Keratinocyte (primary cell): Measurements from ENCODE around the gene PSMD2. TPM values are rescaled to one million over a fixed set of nuclear protein-coding genes. Genes with fewer than 3 reads are reported as not detected.
"Not testable (repeated sequence)": the region's sequence is repeated elsewhere in the genome, so short reads cannot be mapped to it uniquely, and the experiment has no call there.

Experiments
- DNase-seq: peaks from one replicate; pipeline ENCODE4 v3.0.0-alpha.2; 2011; ENCODE audit warnings: low read depth, missing footprints, low spot score
- FAIRE-seq: peaks from 2 replicates; lab custom pipeline; 2011; peaks lifted over from hg19 to GRCh38; lab: Jason Lieb, UNC
- H2AFZ ChIP-seq: 2 replicates; pipeline ENCODE4 v1.6.0; 2012; ENCODE audit warnings: low read length, control low read depth, inconsistent platforms; ENCODE audit not compliant: control insufficient read depth
- H3K27ac ChIP-seq: 2 replicates; pipeline ENCODE4 v1.5.1; 2011; ENCODE audit warnings: low read length; ENCODE audit not compliant: control insufficient read depth, insufficient read depth
- H3K27me3 ChIP-seq: 3 replicates; pipeline ENCODE4 v1.6.0; 2011; ENCODE audit warnings: low read length; ENCODE audit not compliant: control insufficient read depth, insufficient read depth; ENCODE audit errors: extremely low read depth
- H3K36me3 ChIP-seq, 2 experiments: 2 replicates in 1 of 2; 3 replicates in 1 of 2; pipeline ENCODE4 v1.5.1; 2011; ENCODE audit warnings: low read length in 2 of 2, mild to moderate bottlenecking in 1 of 2; ENCODE audit not compliant: control insufficient read depth in 2 of 2, insufficient read depth in 2 of 2; ENCODE audit errors: extremely low read depth in 1 of 2
- H3K4me1 ChIP-seq: 3 replicates; pipeline ENCODE4 v1.5.1; 2011; ENCODE audit warnings: low read length; ENCODE audit not compliant: control insufficient read depth, insufficient read depth; ENCODE audit errors: extremely low read depth
- H3K4me2 ChIP-seq: 3 replicates; pipeline ENCODE4 v1.6.0; 2011; ENCODE audit warnings: low read depth, low read length; ENCODE audit not compliant: control insufficient read depth, insufficient read depth; ENCODE audit errors: extremely low read depth
- H3K4me3 ChIP-seq, 3 experiments: fragments of 200-600 bp in 1 of 3; sonication (generic) in 1 of 3; 2 replicates in 2 of 3; 3 replicates in 1 of 3; pipeline ENCODE4 v1.5.1; 2011 to 2016; ENCODE audit warnings: low read length in 3 of 3, mild to moderate bottlenecking in 3 of 3, control low read depth in 2 of 3, inconsistent platforms in 1 of 3, low read depth in 1 of 3, mixed read lengths in 1 of 3, mixed run types in 1 of 3, moderate library complexity in 1 of 3; ENCODE audit not compliant: control insufficient read depth in 2 of 3, insufficient read depth in 2 of 3; ENCODE audit errors: extremely low read depth in 1 of 3
- H3K79me2 ChIP-seq: 2 replicates; pipeline ENCODE4 v1.6.0; 2012; ENCODE audit warnings: low read length; ENCODE audit not compliant: control insufficient read depth, insufficient read depth
- H3K9ac ChIP-seq: 3 replicates; pipeline ENCODE4 v1.6.0; 2011; ENCODE audit warnings: low read length; ENCODE audit not compliant: control insufficient read depth, insufficient read depth; ENCODE audit errors: extremely low read depth
- H3K9me1 ChIP-seq: 3 replicates; pipeline ENCODE4 v1.6.0; 2011; ENCODE audit warnings: low read length; ENCODE audit not compliant: control insufficient read depth, insufficient read depth; ENCODE audit errors: extremely low read depth
- H3K9me3 ChIP-seq: 2 replicates; pipeline ENCODE4 v1.5.1; 2012; ENCODE audit warnings: low read depth, low read length; ENCODE audit not compliant: control insufficient read depth
- H4K20me1 ChIP-seq: 3 replicates; pipeline ENCODE4 v1.6.0; 2011; ENCODE audit warnings: low read length; ENCODE audit not compliant: control insufficient read depth, insufficient read depth; ENCODE audit errors: extremely low read depth
- EZH2 ChIP-seq: IDR thresholded peaks from one replicate; pipeline ENCODE4 v1.6.1; 2012; ENCODE audit warnings: inconsistent platforms, mild to moderate bottlenecking, low read length, moderate library complexity
- dilution Hi-C: fragments of 300-500 bp; cut with MboI; formaldehyde crosslinking; loops from one replicate; pipeline ENCODE4 v1.7.0; 2020; ENCODE audit warnings: low sequenced_read_pairs; ENCODE audit not compliant: extremely low pct_ligation_motif_present
- polyA plus RNA-seq, 5 experiments: library from polyadenylated mRNA; depleted of rRNA in 3 of 5; stranded (reverse) in 3 of 5; stranded (forward) in 1 of 5; unstranded in 1 of 5; fragments of >200 nt; gene quantifications; 1 replicate in 1 of 5; 2 replicates in 3 of 5; 3 replicates in 1 of 5; pipeline versions ENCODE4 v1.2.1 to v1.2.3, GENCODE V29; 2011 to 2012; ENCODE audit warnings: missing spikeins in 2 of 5, low read depth in 1 of 5, low replicate concordance in 1 of 5
- TF ChIP-seq, protein P1 (sequence below), 3 experiments: IDR thresholded peaks in 1 of 3; conservative IDR thresholded peaks in 1 of 3; optimal IDR thresholded peaks in 1 of 3; 2 replicates in 2 of 3; 3 replicates in 1 of 3; pipeline versions ENCODE3 to v1.5.1; 2011; ENCODE audit warnings: low read length in 3 of 3, mild to moderate bottlenecking in 3 of 3, moderate library complexity in 2 of 3, control low read depth in 1 of 3, inconsistent platforms in 1 of 3; ENCODE audit not compliant: insufficient read depth in 2 of 3; ENCODE audit errors: extremely low read depth in 1 of 3

Gene PSMD2
- polyA plus RNA-seq, 1 donor (not counting 4 experiments of a cell fraction or from before 2014, with no cell fraction given): 593 TPM

DNA sequence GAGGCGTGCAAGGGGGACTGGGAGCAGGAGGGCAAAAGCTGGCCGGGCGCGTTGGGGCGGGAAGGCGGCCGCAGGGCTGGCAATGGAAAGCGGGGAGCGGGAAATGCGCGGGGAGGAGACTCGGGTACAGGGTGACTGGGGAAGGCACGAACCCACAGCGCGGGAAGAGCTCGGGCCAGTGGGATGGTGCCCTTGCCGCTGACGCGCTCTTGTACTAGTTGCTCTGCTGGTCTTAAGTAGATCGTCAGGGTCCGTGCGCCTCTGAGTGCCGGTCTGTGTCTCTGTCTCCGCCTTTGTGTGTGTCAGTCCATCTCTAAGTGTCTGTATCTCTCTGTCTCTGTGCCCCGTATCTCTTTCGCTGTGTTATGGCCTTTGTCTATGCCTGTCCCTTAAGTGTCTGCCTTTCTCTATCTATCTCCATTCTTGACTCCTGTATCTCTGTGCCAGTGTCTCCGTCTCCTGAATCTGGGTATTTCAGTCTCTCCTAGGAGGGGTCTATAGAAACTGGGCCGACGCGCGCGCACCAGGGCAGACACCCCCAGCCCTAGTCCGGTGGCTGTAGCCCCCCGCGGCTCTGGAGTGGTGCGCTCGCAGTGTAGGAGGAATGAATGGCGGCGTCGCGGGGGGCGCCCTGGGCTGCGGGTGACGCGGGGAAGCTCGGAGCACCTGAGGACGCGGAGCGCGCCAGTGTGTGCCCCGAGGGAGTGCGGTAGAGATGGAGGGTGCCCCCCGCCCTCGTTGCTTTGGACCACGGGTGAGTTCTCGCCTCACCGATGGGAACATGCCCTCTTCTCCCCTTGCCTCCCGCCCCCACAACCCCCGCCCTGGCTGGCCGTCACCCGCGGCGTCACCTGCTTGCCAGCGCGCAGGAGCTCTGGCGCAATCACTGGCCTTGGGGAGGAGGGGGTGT is 36.9 kb upstream of the PSMD2 start:
- Histone ChIP-seq H3K79me2 (no peaks in the 10 kb centered on the region), H3K27ac (no peak overlapping the region), H3K27me3 (peaks cover 22% of the 10 kb centered on the region), H3K4me2 (peak overlapping the region; percentile 81), H3K9me3 (no peaks in the 10 kb centered on the region), H3K9me1 (no peaks in the 10 kb centered on the region), H3K36me3 (peaks cover 4 to 6% of the 10 kb centered on the region in 2 experiments), H3K4me1 (peaks cover 13% of the 10 kb centered on the region), H2AFZ (peak overlapping the region; percentile 43), H3K4me3 (peak overlapping the region; percentile 39 to 58 (median 54)), H3K9ac (peak overlapping the region; percentile 50), H4K20me1 (no peaks in the 10 kb centered on the region)
- peak; percentile 78 for TF ChIP-seq EZH2
- TF ChIP-seq, protein P1, sequence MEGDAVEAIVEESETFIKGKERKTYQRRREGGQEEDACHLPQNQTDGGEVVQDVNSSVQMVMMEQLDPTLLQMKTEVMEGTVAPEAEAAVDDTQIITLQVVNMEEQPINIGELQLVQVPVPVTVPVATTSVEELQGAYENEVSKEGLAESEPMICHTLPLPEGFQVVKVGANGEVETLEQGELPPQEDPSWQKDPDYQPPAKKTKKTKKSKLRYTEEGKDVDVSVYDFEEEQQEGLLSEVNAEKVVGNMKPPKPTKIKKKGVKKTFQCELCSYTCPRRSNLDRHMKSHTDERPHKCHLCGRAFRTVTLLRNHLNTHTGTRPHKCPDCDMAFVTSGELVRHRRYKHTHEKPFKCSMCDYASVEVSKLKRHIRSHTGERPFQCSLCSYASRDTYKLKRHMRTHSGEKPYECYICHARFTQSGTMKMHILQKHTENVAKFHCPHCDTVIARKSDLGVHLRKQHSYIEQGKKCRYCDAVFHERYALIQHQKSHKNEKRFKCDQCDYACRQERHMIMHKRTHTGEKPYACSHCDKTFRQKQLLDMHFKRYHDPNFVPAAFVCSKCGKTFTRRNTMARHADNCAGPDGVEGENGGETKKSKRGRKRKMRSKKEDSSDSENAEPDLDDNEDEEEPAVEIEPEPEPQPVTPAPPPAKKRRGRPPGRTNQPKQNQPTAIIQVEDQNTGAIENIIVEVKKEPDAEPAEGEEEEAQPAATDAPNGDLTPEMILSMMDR (optimal IDR thresholded peaks at IDR 0.05 in 1 of 3, IDR thresholded peaks at IDR 0.05 in 1 of 3, conservative IDR thresholded peaks at IDR 0.05 in 1 of 3; ENCODE audit: extremely low read depth in 1 of 3, insufficient read depth in 2 of 3, low read length in 3 of 3): no peak
- DNase-seq (no peak), FAIRE-seq (no peak)
- dilution Hi-C loops: no loop called here

DNA sequence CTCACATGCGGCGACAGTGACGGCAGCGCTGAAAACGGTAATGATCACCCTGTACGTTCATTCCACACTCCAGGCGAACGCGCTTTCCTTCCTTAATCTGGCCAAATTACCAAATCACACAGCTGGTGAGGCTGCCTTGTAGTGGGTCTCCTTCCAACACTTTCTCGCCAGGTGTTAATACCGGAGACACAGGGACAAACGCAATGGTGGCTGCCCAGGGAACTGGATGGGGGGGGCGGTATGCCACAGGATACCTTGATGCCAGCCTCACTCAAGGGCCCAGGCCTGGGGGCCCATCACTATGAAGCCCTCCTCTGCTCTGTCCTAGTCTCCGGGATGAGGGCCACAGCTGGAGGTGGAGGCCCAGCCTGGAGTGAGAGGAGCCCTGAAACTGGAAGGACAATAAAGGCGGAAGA is 36.3 kb upstream of the PSMD2 start:
- no peak overlapping the region for H2AFZ ChIP-seq
- no peaks in the 10 kb centered on the region for H3K9me3 ChIP-seq
- no peak overlapping the region for H3K27ac ChIP-seq
- DNase-seq (no peak), FAIRE-seq (no peak)
- H3K4me1 ChIP-seq: peaks cover 13% of the 10 kb centered on the region
- TF ChIP-seq EZH2: no peak
- TF ChIP-seq, protein P1 (optimal IDR thresholded peaks at IDR 0.05 in 1 of 3, IDR thresholded peaks at IDR 0.05 in 1 of 3, conservative IDR thresholded peaks at IDR 0.05 in 1 of 3; ENCODE audit: extremely low read depth in 1 of 3, insufficient read depth in 2 of 3, low read length in 3 of 3): no peak
- dilution Hi-C loops: no loop called here
- no peaks in the 10 kb centered on the region for H3K9me1 ChIP-seq
- H3K9ac ChIP-seq: no peak overlapping the region
- no peak overlapping the region for H3K4me3 ChIP-seq
- H3K4me2 ChIP-seq: peak overlapping the region; percentile 10
- H3K27me3 ChIP-seq: peaks cover 22% of the 10 kb centered on the region
- H4K20me1 ChIP-seq: no peaks in the 10 kb centered on the region
- no peaks in the 10 kb centered on the region for H3K79me2 ChIP-seq
- peaks cover 0 to 6% of the 10 kb centered on the region in 2 experiments for H3K36me3 ChIP-seq

GRCh38 chr3:184267249-184267648 is 31.8 kb upstream of the PSMD2 start:
- H3K36me3 ChIP-seq, H3K9me1 ChIP-seq, H3K27me3 ChIP-seq, FAIRE-seq, H3K9ac ChIP-seq, H3K79me2 ChIP-seq, H4K20me1 ChIP-seq, H3K27ac ChIP-seq, H3K9me3 ChIP-seq, H3K4me2 ChIP-seq, H2AFZ ChIP-seq, H3K4me3 ChIP-seq, dilution Hi-C loops, DNase-seq, H3K4me1 ChIP-seq: not testable (repeated sequence)
